GM21390 (cell line): ENCODE results near the gene NDFIP1.

ENCODE experiments used
- ATAC-seq: cut with Tn5 transposase; IDR thresholded peaks from one replicate; pipeline ENCODE4 v1.9.1; 2021; ENCODE audit not compliant: unreplicated experiment

Gene NDFIP1

DNA sequence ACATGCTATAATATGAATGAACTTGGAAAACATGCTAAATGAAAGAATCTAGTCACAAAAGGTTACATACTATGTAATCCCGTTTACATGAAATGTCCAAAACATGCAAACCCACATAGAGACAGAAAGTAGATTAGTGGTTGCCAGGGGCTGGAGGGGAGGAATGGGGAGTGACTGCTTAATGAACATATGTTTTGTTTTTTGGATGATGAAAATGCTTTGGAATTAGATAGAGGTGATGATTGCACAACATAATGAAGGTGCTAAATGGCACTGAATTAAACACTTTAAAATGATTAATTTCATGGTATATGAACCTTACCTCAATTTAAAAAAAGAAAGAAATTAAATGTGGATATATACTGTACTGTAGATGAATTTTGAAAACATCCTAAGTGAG lies 17.6 kb upstream of the NDFIP1 start:
- no peak for ATAC-seq

DNA sequence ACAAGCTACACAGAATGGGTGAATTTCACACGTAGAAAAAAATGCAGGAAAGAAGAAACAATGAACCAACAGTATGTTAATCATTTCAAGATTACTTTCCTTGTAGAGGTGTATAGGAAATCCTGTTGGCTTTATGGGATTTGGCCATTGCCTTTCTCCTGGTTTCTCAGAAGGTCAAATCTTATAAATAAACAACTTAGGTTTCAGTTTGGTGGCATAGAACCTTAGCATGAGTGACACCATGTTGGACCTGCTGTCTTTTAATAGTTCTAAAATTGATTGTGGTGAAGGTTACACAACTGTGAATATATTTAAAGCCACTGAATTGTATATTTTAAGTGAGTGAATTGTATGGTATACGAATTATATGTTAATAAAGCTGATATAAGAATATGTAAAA lies 16.7 kb upstream of the NDFIP1 start:
- no peak for ATAC-seq

DNA sequence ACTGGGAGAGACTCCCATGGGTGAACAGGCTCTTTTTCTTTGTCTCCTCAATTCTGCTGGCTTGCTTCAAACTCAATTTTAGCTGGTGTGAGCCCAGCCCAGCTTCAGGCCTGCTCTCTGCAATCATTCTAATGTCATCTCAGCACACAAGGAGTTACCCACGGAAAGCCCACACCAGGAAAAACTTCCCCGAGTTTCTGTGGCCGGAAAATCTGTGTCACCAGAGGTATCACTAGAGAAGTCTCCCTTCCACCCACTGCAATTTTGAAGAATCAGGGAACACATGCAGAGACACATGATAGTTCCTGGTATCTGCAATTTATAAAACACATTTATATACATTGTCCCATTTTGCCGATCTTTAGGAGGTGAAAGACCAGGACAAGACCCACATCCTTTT lies 13.5 kb upstream of the NDFIP1 start:
- no peak for ATAC-seq

DNA sequence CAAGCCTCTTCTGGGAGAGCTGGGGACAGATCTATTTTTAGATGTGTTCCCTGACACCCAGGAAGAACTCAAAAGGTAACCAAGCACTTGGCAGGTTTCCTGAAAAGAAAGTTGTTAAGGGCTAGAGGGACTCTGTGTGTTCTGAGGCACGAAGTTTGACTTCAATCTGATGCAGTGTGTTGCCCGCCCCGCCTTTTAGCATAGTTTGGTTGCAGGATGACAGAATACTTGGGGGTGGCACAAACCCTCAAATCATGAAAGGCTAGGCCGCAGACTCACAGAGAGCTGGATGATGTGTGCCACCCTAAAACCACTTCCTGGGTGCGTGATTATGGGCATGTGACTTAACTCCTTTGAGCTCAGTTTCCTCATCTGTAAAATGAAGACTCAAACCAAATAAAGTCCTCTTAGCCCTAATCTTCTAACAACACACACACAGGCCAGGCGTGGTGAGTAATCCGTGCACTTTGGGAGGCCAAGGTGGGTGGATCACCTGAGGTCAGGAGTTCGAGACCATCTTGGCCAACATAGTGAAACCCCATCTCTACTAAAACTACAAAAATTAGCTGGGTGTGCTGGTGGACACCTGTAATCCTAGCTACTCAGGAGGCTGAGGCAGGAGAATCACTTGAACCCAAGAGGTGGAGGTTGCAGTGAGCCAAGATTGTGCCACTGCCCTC lies 12.8 kb upstream of the NDFIP1 start:
- ATAC-seq, result no peak

DNA sequence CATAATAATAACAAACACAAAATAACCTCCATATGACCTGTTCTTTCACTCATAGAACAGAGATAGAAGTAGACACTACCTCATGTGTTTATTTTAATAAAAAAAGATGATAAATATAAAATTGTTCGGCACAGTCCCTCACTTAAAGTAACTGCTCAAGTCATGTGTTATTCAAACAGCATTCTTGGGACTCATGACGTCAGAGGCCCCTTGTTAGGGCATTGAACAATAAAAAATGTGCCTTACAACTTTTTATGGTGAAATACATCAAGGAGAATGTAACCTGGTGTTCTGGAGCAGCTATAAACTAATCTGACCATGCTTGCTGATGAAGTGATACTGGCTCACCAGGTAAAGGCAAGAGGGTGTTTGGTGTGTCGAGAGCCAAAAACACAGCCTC lies 12.2 kb upstream of the NDFIP1 start:
- no peak for ATAC-seq

DNA sequence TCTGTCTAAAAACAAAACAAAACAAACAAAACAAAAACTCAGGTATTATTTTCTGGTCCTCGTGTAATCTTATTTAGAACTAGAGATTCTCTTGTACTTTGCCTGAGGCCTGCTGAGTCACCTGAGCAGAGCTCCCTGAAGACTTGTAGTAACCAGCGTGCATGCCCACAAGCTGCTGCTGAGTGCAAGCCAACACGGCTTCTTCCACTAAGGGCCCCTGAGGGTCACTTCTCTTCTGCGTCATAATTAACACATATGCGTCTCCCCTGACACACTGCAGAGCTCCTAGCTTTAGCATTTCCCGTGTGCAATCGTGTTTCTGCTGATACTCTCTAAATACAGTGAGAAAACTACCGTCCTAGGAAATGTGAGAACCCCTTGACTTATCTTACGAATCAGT lies 10.9 kb upstream of the NDFIP1 start:
- no peak for ATAC-seq

DNA sequence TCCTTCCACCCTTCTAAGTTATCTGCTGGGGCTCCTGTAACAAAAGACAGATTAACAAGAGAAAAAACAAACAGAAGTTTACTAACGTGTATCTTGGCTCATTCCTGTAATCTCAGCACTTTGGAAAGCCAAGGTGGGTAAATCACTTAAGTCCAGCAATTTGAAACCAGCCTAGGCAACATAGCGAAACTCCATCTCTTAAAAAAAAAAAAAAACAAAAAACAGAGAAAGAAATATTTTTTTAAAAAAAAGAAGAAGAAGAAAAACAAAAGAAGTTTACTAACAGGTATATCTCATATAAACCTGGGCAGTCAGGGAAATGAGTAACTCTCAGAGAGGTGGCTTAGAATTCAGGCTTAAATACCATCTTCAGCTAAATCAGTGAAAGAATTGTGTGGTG lies 10.3 kb upstream of the NDFIP1 start:
- ATAC-seq, result no peak

DNA sequence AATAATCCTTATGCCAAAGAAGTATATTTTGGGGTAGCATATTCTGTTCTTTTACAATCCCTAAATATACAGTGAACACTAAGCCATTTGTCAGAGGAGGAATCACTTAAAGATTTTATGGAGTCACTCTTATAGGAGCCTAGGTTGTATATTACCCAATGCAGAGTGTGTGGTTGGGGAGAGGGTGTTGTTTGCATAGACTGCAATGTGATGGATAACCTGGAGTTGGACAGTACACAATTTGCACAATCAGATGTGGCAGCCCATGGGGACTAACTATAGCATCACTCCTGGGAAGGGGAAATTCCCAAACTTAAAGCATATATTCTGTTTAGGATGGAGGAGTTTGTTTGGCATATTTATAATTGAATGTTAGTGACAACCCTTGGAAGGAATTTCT lies 9.6 kb upstream of the NDFIP1 start:
- no peak for ATAC-seq

DNA sequence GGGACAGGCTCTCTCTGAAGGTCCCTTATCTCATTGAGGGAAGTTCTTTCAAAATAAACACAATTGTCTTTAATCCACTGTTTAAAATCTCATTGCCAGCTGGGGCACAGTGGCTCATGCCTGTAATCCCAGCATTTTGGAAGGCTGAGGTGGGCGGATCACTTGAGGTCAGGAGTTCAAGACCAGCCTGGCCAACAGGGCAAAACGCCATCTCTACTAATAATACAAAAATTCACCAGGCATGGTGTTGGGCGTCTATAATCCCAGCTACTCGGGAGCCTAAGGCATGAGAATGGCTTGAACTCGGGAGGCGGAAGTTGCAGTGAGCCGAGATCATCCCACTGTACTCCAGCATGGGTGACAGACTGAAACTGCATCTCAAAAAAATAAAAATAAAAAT lies 8.3 kb upstream of the NDFIP1 start:
- ATAC-seq, result no peak

DNA sequence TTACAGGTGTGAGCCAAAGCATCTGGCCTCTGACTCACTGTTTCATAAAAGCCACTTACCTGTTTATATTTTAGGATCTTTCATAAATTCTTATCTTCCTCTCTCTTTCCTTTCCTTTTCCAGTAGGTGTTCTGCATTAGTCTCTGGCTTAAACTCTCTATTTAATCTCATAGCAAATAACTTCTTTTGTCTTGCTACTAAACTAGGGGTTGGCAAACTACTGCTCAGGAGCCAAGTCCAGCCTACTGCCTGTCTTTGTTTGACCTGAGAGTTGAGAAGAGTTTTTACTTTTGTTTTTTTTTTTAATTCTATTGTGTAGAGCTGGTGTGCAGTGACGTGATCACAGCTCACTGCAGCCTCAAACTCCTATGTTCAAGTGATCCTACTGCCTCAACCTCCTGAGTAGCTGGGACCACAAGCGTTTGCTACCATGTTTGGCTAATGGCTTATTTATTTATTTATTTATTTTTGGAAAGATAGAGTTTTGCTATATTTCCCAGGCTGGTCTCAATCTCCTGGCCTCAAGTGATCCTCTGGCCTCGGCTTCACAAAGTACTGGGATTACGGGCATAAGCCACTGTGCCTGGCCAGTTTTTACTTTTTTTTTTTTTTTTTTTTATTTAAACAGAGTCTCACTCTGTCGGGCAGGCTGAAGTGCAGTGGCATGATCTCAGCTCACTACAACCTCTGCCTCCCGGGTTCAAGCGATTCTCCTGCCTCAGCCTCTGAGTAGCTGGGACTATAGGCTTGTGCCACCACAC lies 5.4 kb upstream of the NDFIP1 start:
- ATAC-seq, result no peak

DNA sequence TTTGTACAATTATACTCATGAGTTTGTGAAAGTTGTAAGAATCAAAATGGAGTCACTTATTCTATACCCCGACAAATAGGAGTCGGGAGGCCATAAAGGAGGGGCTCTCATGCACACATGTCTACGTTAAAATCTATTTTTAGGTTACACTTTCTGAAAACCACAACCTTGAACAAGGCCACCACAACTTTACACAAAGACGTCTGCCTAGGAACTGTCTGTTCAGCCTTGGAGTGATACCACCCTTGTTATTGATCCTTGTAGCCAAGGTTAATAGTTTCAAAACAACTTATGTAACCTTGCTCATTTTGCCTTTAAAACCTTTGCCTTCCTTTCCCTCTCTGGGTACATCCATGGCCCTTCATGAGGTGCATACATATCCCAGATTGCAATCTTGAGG lies 4.1 kb upstream of the NDFIP1 start:
- ATAC-seq, result no peak

DNA sequence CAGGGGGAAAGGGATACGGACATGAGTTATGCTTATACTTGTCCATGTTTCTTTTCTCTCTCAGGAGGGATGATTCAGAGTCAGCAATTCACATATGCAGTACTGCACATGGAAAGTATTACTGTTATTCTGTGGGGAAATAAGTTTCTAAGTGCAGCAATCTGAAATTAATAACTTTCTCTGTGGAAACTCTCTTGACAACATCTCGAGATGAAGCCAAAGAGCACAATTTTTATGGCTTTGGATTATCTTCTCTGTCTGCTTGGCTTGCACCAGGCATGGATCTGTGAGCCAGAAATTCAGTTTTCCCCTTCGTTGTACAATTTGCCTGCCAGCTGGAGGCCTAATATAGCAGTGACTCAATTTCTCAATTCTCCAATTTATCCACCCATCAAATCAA lies 2.5 kb upstream of the NDFIP1 start:
- ATAC-seq, result no peak

DNA sequence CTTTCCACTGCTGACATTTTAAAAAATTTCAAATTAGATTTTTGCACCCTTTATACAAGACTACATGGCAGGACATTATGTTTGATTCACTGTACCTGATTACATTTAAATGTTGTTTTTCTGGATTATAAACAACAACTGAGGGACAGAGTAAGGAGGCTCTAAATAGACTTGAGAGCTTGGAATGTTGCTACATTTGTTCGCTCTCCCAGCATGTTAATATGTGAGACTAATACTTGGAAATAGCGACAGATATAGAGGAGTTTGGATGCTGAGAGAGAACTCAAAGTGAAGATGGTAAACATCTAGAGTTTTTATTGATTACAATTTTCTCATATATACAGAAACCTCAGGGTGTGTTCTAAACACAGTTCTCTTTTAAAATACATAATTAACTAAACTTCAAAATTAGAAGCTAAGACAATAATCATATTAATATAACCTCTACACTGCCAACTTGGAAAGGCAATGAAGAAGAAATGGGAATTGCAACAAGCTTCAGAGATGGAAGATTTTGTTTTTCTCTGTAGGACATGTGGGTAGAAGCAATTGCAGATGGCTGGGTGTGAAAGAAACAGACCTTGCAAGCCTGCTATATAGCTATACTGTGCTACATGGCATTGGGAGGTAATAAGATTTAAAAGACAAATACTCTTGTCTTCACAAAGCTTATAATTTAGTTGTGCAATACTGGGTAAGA lies 1.4 kb upstream of the NDFIP1 start:
- no peak for ATAC-seq

DNA sequence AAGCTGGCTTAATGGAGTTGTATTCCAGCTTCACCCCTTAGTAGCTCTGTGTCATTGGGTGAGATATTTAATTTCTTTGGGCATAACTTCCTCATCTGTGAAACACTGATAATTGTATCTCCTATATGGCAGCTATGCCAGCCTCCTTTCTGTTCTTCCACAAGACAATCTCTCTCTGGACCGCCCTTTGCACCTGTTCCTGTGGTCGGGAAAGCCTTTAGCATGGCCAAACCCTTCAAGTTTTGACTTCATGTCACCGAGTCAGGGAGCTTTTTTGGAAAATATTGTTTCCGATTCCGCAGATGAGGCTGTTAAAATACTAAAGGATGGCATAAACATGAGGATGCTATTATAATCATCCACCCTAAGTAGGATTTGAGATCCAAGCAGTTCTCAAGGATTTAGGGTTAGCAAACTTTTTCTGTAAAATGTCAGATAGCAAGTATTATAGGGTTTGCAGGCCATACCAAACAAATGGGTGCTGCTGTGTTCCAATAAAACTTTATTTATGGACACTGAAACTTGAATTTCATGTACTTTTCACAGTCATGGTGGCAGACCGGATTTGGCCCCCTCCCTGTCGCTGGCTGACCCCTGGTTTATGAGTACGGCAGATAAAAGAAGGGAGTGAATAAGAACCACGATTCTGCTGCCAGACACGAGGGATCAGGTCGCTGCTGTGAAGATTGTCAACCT lies 695 bp upstream of the NDFIP1 start:
- no peak for ATAC-seq

DNA sequence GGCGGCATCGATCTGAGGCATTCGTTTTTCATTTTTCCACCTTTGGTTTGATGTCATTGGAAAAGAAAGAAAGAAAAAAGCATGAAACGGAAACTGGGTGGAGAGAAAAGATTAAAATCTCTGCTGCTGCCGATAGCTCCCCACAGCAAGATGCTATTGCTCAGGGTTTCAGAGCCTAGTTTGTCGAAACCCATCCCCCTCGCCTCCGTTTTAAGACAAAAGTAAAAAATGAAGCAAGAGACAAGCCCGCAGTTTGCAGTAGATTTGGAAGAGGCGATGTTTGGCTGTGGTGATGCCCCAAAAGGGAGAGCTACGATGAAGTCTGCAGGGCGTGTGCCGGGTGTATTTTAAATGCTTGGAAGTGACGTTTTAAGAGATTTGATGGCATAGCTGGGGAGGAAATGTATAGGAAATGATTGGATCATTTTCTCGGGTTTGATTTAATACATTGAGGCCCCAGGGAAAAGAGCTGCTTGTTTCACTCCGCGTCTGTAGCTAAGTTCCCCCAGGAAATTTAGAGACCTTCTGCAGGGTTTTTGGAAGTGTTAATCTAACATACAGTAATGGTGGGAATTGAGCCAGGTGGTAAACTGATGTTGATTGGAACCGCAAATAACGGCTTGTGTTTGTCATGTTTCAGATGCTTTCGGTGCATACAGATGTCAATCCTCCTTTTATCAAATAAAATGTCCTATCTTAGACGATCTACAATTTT lies 909 bp downstream of the NDFIP1 start:
- no peak for ATAC-seq

DNA sequence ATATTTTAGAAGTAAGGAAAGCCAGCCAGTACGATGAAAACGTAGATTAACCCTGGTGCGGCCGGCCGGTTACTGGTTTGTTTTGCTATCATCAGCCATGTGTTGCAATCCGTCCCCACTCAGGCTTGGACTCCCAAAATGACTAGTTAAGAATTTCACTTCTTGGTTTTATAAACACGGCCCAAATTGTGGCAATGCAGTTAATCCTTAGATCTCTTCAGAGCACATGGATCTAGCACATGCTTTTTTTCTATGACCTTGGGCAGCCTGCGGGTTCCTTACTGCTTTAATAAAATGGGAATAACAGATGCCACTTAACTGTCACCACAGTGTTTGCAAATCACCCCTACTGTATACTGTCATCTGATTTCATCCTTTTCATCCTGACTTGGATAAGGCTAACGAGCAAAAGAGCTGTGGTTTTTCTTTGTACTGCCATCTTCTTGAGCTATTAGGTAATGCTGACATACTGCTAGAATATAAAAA lies 1.5 kb downstream of the NDFIP1 start:
- ATAC-seq, result no peak

DNA sequence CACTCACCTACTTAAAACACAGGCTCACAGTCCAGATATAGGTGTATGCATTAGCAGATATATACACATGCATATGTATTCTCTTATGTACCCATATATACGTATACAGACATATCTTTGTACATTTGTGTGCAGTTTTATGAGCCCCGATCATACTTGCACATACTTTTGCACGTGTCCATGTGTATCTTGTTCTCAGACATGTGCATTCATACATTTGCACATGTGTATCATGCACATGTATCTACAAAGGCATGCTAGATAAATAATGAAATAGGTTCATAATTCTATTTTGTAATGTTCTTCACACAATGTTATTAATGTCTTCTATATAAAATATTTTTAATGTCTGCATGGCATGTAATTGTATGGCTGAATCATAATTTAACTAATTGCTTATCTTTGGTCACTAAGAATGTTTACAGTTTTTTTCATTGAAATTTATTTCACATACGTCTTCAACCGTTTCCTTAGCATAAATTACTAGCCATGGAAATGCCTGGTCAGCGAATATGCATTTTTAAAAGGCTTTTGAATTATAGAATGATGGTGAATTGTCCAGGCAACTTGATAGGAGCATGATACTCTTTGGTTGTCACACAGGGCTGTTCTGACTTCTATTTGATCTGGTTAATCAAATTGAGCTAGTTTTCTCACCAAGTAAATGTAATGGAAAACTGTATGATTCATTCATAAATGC lies 2.6 kb downstream of the NDFIP1 start:
- ATAC-seq, result no peak

DNA sequence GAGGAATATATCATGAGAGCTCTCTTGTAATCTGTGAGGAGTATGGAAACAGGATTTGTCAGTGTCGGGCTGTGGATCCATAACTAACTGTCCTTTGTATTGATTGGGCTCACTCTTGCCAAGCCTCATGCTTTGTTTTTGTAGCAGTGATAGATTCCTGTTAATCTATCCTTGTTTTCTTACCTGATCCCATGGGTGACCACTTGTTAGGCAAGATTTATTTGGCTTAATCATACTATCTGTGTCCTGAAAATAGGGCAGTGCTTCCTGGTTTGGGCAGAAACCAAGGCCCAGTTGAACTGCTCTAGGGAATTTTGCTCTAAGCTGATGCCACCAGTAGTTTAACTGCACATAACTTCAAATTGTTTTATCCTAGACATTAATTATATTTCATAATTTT lies 6.1 kb downstream of the NDFIP1 start:
- ATAC-seq, result no peak

DNA sequence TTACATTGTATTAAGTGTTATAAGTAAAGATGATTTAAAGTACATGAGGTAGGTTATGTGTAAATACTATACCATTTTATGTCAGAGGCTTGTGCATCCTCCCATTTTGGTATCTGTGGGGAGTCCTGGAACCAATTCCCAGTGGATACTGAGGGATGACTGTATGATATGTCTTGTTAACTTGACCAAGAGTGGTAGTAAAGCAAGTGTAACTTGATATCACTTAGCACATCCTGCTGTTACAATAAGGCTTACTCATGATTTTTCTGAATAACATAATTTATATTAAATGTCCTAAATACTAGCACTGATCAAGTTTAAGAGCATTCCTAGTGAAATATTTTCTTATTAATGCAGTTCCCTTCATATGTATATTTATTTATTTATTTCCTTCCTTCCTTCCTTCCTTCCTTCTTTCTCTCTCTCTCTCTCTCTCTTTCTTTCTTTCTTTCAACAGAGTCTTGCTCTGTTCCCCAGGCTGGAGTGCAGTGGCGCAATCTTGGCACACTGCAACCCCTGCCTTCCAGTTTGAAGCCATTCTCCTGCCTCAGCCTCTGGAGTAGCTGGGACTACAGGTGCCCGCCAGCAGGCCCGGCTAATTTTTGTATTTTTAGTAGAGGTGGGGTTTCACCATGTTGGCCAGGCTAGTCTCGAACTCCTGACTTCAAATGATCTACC lies 7.5 kb downstream of the NDFIP1 start:
- no peak for ATAC-seq
